ENCODE results near the gene PPP1R2. TPM values are rescaled to one million over a fixed set of nuclear protein-coding genes. Genes with fewer than 3 reads are reported as not detected.

Gene PPP1R2
- total RNA-seq, 4 donors from 2014 or later: 50.7 to 143 (median 59.4) TPM

DNA sequence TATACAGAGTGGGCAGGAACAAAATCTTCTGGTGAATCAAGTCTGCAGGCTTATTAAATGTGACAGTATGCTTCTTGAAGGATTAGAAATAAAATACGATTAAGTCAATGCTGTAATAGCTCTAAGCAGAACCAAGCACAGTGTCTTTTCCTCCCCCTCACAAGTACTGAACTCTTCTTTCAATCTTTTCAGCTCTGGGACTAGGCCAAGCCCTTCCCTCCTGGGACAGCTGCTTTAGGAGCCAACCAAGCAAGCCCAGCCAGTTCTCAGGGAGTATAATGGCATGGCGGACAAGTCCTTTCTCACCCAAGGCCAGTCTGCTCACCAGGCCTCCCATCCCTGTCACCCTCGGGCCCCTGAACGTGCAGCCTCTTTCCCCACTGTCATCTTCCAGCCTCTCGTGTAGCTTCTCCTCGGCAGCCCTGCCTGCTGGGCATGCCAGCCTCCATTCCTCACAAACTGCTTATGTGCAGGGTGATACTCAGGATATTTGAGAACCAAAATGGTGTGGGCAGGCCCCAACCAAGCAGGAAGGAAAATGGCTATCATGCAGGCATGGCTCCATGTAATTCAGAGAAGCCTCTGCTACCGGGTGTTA lies 8.4 kb upstream of the PPP1R2 start:
- TF ChIP-seq, protein P1, sequence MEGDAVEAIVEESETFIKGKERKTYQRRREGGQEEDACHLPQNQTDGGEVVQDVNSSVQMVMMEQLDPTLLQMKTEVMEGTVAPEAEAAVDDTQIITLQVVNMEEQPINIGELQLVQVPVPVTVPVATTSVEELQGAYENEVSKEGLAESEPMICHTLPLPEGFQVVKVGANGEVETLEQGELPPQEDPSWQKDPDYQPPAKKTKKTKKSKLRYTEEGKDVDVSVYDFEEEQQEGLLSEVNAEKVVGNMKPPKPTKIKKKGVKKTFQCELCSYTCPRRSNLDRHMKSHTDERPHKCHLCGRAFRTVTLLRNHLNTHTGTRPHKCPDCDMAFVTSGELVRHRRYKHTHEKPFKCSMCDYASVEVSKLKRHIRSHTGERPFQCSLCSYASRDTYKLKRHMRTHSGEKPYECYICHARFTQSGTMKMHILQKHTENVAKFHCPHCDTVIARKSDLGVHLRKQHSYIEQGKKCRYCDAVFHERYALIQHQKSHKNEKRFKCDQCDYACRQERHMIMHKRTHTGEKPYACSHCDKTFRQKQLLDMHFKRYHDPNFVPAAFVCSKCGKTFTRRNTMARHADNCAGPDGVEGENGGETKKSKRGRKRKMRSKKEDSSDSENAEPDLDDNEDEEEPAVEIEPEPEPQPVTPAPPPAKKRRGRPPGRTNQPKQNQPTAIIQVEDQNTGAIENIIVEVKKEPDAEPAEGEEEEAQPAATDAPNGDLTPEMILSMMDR (IDR thresholded peaks at IDR 0.05): no peak
- TF ChIP-seq POLR2AphosphoS5 (IDR thresholded peaks at IDR 0.05) (no peak), POLR2A (IDR thresholded peaks at IDR 0.05) (no peak)
- H3K9me3 ChIP-seq: no peaks in the 10 kb centered on the region
- no peak for DNase-seq
- 51 to 60% methylated on average over 2 to 7 of the region's 7 CpGs for WGBS, 2 donors (ENCODE audit: low coverage in 1 of 2)
- no peaks in the 10 kb centered on the region for H3K36me3 ChIP-seq
- intact Hi-C loops (cut with DNase I; ENCODE audit: low total_unique reads): no loop called here
- H3K4me1 ChIP-seq: peaks cover 10 to 49% (median 33%) of the 10 kb centered on the region in 4 donors
- in situ Hi-C loops (cut with MboI; ENCODE audit: low pct_ligation_motif_present in 1 of 4, low pct_unique_long_range_greater_than_20kb in 1 of 4, low sequenced_read_pairs in 3 of 4): no loop called here
- H3K4me3 ChIP-seq: no peak overlapping the region
- no peaks in the 10 kb centered on the region for H3K27me3 ChIP-seq
- peak overlapping the region; percentile 38 to 71 (median 65) for H3K27ac ChIP-seq

DNA sequence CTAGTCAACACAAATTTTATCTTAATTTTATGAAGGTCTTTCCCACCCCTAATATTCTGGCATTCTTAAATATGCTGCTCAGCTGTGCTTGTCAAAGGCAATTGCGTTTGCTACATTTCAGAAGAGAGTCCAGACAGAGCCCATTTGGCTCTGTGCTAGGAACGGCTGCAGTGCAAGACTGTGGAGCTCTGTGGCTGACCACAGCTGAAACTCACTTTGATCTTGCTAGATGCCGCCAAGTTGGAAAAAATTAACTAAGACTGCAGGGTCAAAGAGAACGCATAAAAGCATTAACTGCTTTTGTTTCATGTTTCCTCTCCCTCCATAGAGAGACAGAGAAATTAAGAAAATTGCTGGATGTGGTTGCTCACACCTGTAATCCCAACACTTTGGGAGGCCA lies 7.6 kb upstream of the PPP1R2 start:
- intact Hi-C loops (cut with DNase I; ENCODE audit: low total_unique reads): no loop called here
- no peaks in the 10 kb centered on the region for H3K27me3 ChIP-seq
- WGBS, 2 donors (ENCODE audit: low coverage in 1 of 2): 27 to 59% methylated on average over 3 to 4 of the region's 4 CpGs
- peak overlapping the region; percentile 38 to 71 (median 65) for H3K27ac ChIP-seq
- TF ChIP-seq EP300 (IDR thresholded peaks at IDR 0.05; ENCODE audit: low read depth) (no peak), POLR2A (IDR thresholded peaks at IDR 0.05) (no peak), POLR2AphosphoS5 (IDR thresholded peaks at IDR 0.05) (no peak)
- TF ChIP-seq, protein P1 (IDR thresholded peaks at IDR 0.05): no peak
- H3K36me3 ChIP-seq: no peaks in the 10 kb centered on the region
- DNase-seq: no peak
- no peaks in the 10 kb centered on the region for H3K9me3 ChIP-seq
- H3K4me1 ChIP-seq: peaks cover 15 to 56% (median 38%) of the 10 kb centered on the region in 4 donors
- H3K4me3 ChIP-seq: no peak overlapping the region
- in situ Hi-C loops (cut with MboI; ENCODE audit: low pct_ligation_motif_present in 1 of 4, low pct_unique_long_range_greater_than_20kb in 1 of 4, low sequenced_read_pairs in 3 of 4): no loop called here

DNA sequence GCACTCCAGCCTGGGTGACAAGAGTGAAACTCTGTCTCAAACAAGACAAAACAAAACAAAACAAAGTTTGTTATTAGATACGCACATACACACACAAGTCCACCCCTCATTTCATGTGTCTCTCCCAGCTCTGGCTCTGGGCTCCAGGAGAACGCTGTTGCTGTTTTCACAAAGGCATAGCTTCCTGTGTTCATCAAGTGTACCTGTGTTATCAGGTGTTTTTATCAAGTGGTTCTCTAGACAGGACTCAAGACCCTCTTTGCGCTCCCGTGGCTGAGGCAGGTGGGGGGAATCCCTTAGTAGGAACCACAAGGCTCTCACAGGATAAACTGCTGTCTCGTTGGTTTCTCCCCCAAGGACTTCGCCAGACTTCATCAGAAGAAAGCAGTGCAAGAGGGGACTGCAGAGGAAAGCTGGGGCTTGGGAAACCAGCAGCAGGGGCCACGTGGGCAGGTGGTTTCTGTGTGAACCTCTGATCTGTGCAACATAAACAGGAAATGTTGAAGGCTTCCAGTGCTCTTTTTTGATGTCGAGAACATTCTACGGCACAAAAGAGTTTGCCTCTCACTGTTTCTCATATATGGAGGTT lies 6.9 kb upstream of the PPP1R2 start:
- no peak overlapping the region for H3K4me3 ChIP-seq
- no peaks in the 10 kb centered on the region for H3K36me3 ChIP-seq
- H3K27ac ChIP-seq: peak overlapping the region; percentile 38 to 71 (median 65)
- H3K27me3 ChIP-seq: no peaks in the 10 kb centered on the region
- H3K9me3 ChIP-seq: no peaks in the 10 kb centered on the region
- peak; percentile 72 for DNase-seq
- intact Hi-C loops (cut with DNase I; ENCODE audit: low total_unique reads): loop anchor here (10.0 kb wide), 1 partner anchor 865 kb away; the partner anchor contains the start of gene FAM43A
- peaks cover 17 to 59% (median 40%) of the 10 kb centered on the region in 4 donors for H3K4me1 ChIP-seq
- in situ Hi-C loops (cut with MboI; ENCODE audit: low pct_ligation_motif_present in 1 of 4, low pct_unique_long_range_greater_than_20kb in 1 of 4, low sequenced_read_pairs in 3 of 4): loop anchor here in 3 of 4 donors (25.0 kb wide), 2 partner anchors 863 to 888 kb away; partner anchors contain the start of genes FAM43A (in 2 of the 3) and LSG1 (in 1 of the 3)
- WGBS, 2 donors (ENCODE audit: low coverage in 1 of 2): 47 to 49% methylated on average over 2 to 9 of the region's 9 CpGs
- no peak for TF ChIP-seq POLR2A (IDR thresholded peaks at IDR 0.05)
- no peak for TF ChIP-seq POLR2AphosphoS5 (IDR thresholded peaks at IDR 0.05)
- no peak for TF ChIP-seq EP300 (IDR thresholded peaks at IDR 0.05; ENCODE audit: low read depth)
- TF ChIP-seq, protein P1 (IDR thresholded peaks at IDR 0.05): no peak

DNA sequence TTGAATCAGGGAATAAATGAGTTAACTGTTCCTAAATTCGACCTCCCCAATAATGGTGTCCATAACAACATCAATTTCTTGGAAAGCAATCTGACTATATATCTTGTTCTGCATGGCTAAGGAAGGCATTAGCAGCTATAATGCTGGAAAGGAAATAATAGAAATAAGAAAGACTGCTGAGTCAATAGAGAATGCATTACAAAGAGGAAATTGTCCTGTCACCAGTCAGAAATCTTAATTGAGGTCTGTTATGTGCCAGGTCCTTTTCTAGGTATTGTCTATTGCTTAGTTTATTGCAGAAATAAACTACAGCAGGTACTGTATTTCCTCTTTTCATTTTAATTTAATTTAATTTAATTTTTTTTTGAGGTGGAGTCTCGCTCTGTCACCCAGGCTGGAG lies 5.9 kb upstream of the PPP1R2 start:
- TF ChIP-seq POLR2A (IDR thresholded peaks at IDR 0.05) (no peak), EP300 (IDR thresholded peaks at IDR 0.05; ENCODE audit: low read depth) (no peak), POLR2AphosphoS5 (IDR thresholded peaks at IDR 0.05) (no peak)
- TF ChIP-seq, protein P1 (IDR thresholded peaks at IDR 0.05): no peak
- Histone ChIP-seq H3K4me1 (peaks cover 17 to 64% (median 40%) of the 10 kb centered on the region in 4 donors), H3K4me3 (no peak overlapping the region), H3K27me3 (no peaks in the 10 kb centered on the region), H3K36me3 (no peaks in the 10 kb centered on the region), H3K9me3 (no peaks in the 10 kb centered on the region), H3K27ac (peak overlapping the region; percentile 38 to 71 (median 65))
- in situ Hi-C loops (cut with MboI; ENCODE audit: low pct_ligation_motif_present in 1 of 4, low pct_unique_long_range_greater_than_20kb in 1 of 4, low sequenced_read_pairs in 3 of 4) (loop anchor here in 3 of 4 donors (25.0 kb wide), 2 partner anchors 862 to 887 kb away; partner anchors contain the start of genes FAM43A (in 2 of the 3) and LSG1 (in 1 of the 3)), intact Hi-C loops (cut with DNase I; ENCODE audit: low total_unique reads) (loop anchor here (10.0 kb wide), 1 partner anchor 864 kb away; the partner anchor contains the start of gene FAM43A)
- DNase-seq: no peak
- 36 to 48% methylated on average over 2 of the region's 2 CpGs for WGBS, 2 donors (ENCODE audit: low coverage in 1 of 2)

All from transverse colon (tissue), 4 donors.